NK-92 treated with Interleukin-12 subunit alpha and Interleukin-12 subunit beta, amount 100 ng/mL, for 24 hours (cell line): ENCODE results near the gene CTAGE1.
"Not testable (repeated sequence)": the region's sequence is repeated elsewhere in the genome, so short reads cannot be mapped to it uniquely, and the experiment has no call there.

Experiments used
- DNase-seq: peaks from one replicate; lab custom pipeline; 2025; lab: John Stamatoyannopoulos, UW

Gene CTAGE1

GRCh38 chr18:22417496-22418188 lies at the start of gene CTAGE1:
Gene CTAGE1 (minus strand): TSS chr18:22417915. CDS start chr18:22417811, 104 bp downstream.
- no peak for DNase-seq

DNA sequence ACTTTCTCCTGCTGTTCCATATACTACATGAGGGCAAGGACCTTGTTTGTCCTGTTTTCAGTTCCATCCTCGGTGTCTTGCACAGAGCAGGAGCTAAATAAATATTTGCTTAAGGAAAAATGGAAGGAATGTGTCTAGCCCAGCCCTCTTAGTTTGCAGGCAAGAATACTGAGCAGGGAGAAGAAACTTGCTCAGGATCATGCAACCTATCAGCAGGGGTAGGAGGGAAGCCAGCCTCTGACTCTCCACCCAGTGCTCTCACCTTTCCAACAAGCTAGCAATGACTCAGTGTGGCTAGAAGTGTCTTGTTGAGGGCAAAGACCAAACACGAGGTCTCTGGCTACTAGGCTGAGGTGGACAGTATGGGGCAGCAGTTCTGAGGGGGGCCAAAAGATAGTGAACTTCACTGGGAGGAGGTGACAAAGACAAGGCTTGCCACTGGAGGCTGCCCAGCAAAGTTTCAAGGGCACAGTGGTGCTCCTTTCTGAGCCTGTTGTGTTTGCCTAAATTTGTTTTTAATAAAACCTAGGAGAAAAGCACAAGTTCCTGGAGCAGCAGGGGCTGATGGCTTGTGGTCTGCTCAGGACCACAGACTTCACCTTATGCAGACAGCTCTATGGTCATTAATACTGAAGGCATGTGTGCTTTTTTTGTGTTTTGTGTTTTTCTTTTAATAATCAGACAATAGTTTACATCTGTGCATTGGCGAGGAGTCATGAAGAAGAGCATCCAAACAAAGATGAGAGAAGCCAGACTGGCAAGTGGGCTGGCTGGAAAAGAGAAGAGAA lies 49.1 kb upstream of the CTAGE1 start:
- DNase-seq, result peak; percentile 4

DNA sequence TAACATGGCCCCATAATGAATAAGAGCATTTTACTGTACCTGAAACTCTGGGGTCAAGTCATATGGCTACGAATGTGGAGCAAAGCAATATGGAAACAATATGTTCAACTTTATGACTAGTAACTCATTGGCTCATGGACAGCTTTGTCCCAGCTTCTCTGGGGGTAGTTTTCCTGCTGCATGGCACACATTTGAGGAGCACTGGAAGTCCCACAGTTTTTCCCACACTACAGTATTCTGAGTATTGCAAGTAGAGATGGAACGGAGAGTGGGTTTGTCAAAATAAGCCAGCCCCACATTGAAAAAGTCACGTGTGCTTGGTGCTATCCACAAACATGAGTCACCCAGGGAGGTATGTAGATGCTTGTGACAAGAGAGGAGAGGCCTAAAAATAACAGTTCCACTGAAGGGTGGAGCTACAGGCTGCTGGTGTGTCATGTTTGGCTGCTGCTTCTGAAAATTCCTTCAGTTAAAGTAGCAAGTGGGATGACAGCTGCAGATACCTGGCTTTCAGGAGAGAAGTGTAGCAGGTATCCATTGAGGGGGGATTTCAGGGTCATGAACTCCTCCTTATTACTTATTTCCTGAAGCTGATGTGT lies 48.2 kb upstream of the CTAGE1 start:
- peak; percentile 34 for DNase-seq

GRCh38 chr18:22463076-22463475 lies 45.4 kb upstream of the CTAGE1 start:
- no peak for DNase-seq

DNA sequence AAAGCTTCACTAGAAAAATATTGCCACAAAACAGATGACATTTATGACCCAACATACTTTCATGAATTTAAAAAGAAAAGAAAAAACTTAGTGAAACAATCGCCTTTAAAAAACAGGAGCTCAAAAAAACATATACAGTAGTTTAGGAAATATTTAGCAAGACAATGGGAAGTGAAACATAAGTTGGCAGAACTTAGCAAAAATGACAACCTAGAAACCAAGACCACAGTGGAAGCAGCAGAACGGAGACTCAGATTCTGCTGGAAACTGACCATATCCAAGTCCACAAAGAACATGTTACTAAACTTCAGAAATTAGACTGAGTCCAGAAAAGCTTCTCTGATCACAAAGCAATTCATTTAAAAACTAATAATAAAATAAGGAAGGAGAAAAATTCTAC lies 41.8 kb upstream of the CTAGE1 start:
- no peak for DNase-seq

DNA sequence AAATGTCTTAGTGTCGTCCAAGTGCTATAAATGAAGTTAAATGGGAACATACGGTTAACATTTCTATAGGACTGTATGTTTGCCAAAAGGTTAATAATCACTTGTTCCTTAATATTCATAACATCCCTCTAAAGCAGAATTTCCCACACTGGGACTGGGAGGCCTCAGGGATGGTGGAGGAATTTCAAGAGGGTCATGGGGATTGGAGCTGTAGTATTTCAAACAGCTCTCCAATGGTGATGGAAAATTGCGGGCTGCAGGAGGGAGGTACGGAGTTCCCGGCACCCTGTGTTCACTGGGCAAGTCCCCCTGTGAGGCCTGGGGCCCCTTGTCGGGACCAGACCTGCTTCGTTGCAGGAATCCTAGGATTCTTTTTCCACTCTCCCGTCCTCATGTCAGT lies 39.8 kb upstream of the CTAGE1 start:
- no peak for DNase-seq

DNA sequence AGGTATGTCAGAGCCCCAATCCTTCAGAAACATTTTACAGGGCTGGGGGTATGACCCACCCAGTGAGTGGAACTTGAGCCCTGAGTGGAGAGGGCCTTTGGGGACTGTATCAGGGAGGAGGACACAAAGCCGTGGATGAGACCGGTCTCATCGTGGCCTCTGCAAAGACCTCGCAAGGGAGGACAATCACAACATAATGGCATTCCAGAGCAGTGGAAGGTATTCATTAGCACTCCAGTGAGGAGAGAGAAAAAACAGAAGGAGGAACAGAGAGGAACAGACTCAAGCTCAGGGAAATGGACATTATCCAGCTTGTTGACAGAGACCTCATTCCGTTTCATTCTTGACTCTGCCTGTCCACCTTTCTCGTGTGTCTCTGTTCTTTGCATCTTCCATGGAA lies 38.8 kb upstream of the CTAGE1 start:
- DNase-seq, result no peak

GRCh38 chr18:22456116-22456480 lies 38.4 kb upstream of the CTAGE1 start:
- no peak for DNase-seq

DNA sequence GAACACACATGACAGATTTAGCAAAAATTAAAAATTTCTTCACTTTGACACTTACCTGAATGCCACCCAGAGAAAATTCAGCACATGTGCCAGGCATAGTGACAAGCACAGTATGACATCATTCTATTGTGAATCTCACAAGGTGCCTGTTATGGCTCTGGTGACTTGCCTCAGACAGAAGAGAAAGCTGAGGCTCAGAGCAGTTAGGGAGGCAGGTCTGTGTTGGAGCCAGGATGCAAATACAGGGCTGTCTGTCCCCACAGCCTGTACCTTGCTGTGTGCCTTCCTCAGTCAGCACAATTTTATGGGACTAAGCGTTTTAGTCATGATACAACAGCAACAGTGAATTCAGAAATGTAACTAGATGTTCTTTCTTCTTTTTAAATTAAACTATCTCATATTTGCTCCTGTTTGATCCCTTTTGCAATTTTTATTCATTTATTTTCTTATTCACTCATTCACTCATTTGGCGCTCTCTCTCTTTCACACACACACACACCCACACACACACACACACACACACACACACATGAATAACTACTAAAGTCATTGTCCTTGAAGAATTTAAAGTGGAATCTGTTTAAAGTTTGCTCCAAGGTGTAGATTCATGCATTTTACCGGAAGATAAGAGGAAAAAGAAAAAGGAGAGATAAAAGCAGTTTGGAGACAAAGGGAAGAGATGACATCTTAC lies 37.9 kb upstream of the CTAGE1 start:
- DNase-seq, result no peak

GRCh38 chr18:22453315-22453714 lies 35.6 kb upstream of the CTAGE1 start:
- no peak for DNase-seq

GRCh38 chr18:22452226-22452668 lies 34.5 kb upstream of the CTAGE1 start:
- DNase-seq, result no peak

GRCh38 chr18:22451796-22452195 lies 34.1 kb upstream of the CTAGE1 start:
- no peak for DNase-seq

DNA sequence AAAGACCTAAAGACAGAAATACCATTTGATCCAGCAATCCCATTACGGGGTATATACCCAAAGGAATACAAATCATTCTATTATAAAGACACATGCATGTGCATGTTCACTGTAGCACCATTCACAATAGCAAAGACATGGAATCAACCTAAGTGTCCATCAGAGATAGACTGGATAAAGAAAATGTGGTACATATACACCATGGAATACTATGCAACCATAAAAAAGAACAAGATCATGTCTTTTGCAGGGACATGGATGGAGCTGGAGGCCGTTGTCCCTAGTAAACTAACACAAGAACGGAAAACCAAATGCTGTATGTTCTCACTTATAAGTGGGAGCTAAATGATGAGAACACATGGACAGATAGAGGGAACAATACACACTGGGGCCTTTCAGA lies 33.1 kb upstream of the CTAGE1 start:
- not testable (repeated sequence) for DNase-seq

DNA sequence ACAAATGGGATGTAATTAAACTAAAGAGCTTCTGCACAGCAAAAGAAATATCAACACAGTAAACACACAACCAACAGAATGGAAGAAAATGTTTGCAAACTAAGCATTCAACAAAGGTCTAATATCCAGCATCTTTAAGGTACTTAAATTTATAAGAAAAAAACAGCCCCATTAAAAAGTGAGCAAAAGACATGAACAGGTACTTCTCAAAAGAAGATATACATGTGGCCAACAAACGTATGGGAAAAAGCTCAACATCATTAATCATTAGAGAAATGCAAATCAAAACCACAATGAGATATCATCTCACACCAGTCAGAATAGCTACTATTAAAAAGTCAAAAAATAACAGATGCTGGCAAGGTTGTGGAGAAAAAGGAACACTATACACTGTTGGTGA lies 32.6 kb upstream of the CTAGE1 start:
- not testable (repeated sequence) for DNase-seq

GRCh38 chr18:22449753-22450152 lies 32.0 kb upstream of the CTAGE1 start:
- DNase-seq, result not testable (repeated sequence)

GRCh38 chr18:22448238-22448637 lies 30.5 kb upstream of the CTAGE1 start:
- no peak for DNase-seq

GRCh38 chr18:22447792-22448191 lies 30.1 kb upstream of the CTAGE1 start:
- no peak for DNase-seq

- DNase-seq, result no peak
These were observed 29.2 kb upstream of the CTAGE1 start for GRCh38 chr18:22446911-22447310.

DNA sequence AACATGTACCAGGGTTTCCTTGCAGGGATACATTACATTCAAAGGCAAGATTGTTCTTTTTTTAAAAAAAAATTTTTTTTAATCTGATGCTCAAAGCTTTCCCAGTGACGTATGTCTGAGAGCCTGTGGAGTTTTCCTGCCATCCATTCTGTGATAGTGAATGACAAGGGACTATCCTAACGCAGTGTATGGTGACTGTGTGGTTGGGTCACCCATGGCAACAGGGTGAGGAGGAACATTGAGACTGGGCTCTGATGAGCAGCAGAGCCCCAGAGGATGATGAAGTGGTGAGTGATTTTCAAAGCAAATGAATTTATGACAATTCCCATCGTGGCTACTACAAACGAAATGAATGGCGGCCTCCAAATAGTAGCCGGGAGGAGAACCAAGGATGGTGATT lies 28.6 kb upstream of the CTAGE1 start:
- no peak for DNase-seq

GRCh38 chr18:22441638-22442037 lies 23.9 kb upstream of the CTAGE1 start:
- DNase-seq, result no peak

GRCh38 chr18:22439447-22439846 lies 21.7 kb upstream of the CTAGE1 start:
- DNase-seq, result no peak

GRCh38 chr18:22436136-22436535 lies 18.4 kb upstream of the CTAGE1 start:
- no peak for DNase-seq
